ENCODE measurements around the gene GGT5.
"Not testable (repeated sequence)": the region's sequence is repeated elsewhere in the genome, so short reads cannot be mapped to it uniquely, and the experiment has no call there.

The GGT5 gene

GRCh38 chr22:24262185-24262749, 17.4 kb upstream of the GGT5 start:
- not testable (repeated sequence) for H3K4me3 ChIP-seq (ENCODE audit: low read depth, low read length)

DNA sequence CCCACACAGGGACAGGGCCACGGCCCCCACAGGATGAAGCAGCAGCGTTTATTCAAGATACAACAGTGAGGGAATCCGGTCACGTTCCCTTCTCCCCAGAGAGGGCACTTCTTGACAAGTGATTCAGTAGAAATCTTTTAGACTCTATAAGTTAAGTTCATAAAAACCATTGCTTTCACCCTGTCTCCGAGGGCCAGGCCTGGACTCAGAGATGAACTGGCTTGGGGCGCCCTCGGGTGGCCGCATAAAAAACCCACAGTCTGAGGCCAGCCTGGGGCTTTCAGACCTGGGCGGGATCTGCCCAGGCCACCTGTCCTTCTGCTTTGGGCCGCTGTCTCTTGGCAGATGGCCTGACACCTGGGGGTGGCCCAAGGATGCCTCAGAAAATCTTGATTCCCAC, 14.6 kb upstream of the GGT5 start:
- not testable (repeated sequence) for H3K4me3 ChIP-seq (ENCODE audit: low read depth, low read length)

GRCh38 chr22:24256736-24257135, 11.9 kb upstream of the GGT5 start:
- not testable (repeated sequence) for H3K4me3 ChIP-seq (ENCODE audit: low read depth, low read length)

DNA sequence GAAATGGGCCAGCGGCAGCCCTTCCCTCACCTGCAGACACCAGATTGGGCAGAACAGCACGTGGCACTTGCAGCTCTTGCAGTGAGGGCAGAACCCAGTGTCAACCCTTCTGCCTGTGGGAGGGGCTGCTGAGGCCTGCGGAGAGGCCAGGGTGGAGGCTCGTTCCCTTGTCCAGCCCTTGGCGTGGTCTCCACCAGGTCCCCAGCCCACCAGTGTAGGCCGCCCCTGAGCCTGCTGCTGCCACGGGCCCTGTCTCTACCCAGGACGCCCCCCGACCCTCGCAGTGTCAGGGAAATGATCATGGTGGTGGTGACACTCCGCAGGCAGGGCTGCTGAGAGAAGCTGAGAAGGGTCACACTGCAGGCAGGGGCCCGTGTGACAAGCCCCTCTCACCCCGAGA, 11.3 kb upstream of the GGT5 start:
- not testable (repeated sequence) for H3K4me3 ChIP-seq (ENCODE audit: low read depth, low read length)

GRCh38 chr22:24253126-24253525, 8.2 kb upstream of the GGT5 start:
- not testable (repeated sequence) for H3K4me3 ChIP-seq (ENCODE audit: low read depth, low read length)

GRCh38 chr22:24251286-24251685, 6.4 kb upstream of the GGT5 start:
- H3K4me3 ChIP-seq (ENCODE audit: low read depth, low read length) = not testable (repeated sequence)

DNA sequence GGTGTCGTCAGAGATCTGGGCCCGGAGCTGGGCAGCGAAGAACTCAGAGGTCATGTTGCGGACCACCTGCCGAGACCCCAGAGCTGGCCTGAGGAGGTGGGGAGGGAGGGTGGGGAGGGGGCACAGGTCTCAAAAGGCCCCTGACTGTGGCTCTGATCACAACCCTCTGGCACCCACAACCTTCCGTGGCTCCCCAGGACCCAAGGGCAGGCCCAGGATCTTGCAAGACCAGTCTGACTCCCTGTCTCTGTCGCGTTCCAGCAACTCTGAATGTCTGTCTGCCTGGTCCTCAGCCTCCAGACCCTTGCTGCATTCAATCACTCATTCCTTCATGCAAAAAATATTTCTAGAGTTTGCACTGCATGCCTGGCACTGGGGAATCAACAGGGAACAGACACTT, 4.5 kb upstream of the GGT5 start:
- H3K4me3 ChIP-seq (ENCODE audit: low read depth, low read length) = not testable (repeated sequence)

DNA sequence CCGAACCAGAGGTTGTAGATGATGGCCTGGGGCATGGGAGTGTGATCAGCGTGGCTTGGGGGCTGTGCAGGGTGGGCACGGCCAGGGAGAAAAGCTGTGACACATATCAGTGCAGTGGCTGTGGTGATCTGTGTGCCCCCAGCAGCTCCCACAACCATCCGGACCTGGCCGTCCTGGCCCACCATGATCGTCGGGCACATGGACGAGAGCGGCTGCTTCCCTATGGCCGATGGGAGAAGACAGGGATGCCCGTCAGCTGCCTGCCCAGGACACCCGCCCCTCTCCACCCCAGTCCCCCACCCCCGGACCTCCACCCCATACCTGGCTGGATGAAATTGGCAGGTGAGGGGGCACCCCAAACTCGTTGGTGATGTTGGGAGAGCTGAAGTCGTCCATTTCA, 3.7 kb upstream of the GGT5 start:
- not testable (repeated sequence) for H3K4me3 ChIP-seq (ENCODE audit: low read depth, low read length)

GRCh38 chr22:24247564-24248344, 2.9 kb upstream of the GGT5 start:
- H3K4me3 ChIP-seq (ENCODE audit: low read depth, low read length) = no peak overlapping the region

DNA sequence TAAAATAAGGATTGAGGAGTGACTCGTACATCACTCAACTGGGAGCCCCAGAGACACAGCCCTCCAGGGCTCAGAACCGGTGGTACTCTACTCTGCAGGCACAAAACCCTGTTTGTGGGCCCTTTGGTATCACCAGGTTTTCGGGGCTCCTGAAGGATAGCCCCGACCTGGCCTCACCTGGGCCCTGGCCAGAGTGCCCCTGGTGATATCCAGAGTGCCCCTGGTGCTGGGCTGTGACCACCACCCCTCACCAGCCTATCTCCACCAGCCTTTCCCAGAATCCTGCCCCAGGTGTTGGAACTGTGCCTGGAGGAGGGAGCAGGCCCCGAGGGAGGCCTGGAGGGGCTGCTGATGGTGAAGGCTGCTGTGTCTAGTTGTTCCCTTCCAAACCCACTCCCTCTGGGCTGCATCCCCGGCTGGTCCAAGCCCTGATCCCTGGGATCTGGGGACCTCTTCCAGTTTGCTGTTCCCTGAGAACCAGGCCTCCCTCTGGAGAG, 2.2 kb upstream of the GGT5 start:
- H3K4me3 ChIP-seq (ENCODE audit: low read depth, low read length) = no peak overlapping the region

- not testable (repeated sequence) for H3K4me3 ChIP-seq (ENCODE audit: low read depth, low read length)
Observed at GRCh38 chr22:24245584-24246561, 991 bp upstream of the GGT5 start.

DNA sequence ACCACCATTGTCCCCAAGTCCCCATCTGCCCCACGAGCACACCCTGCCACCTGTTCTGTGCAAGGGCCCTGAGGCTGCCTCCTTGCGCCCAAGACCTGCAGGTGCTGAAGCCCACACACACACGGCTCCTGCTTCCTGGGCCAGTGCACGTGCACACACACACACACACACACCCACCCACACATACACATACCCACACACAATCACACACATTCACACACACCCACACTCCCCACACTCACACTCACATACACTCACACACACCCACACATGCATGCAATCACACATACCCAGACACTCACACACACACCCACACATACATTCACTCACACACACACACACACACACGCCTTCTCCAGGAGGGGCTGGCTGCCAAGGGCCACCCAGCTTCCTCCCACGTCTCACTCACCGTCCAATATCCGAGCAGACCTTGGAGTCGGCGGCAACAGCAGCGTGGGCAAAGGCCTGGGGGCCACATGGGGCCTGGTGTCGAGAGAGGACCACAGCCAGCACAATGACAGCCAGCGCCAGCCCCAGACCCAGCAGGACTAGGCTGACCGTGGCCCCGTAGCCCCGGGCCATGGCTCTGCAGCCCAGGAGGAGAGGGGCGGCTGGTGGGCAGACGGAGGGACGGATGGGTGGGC, 616 bp downstream of the GGT5 start:
- H3K4me3 ChIP-seq (ENCODE audit: low read depth, low read length) = no peak overlapping the region

- H3K4me3 ChIP-seq (ENCODE audit: low read depth, low read length) = not testable (repeated sequence)
Observed at GRCh38 chr22:24243417-24243816, 1.5 kb downstream of the GGT5 start.

DNA sequence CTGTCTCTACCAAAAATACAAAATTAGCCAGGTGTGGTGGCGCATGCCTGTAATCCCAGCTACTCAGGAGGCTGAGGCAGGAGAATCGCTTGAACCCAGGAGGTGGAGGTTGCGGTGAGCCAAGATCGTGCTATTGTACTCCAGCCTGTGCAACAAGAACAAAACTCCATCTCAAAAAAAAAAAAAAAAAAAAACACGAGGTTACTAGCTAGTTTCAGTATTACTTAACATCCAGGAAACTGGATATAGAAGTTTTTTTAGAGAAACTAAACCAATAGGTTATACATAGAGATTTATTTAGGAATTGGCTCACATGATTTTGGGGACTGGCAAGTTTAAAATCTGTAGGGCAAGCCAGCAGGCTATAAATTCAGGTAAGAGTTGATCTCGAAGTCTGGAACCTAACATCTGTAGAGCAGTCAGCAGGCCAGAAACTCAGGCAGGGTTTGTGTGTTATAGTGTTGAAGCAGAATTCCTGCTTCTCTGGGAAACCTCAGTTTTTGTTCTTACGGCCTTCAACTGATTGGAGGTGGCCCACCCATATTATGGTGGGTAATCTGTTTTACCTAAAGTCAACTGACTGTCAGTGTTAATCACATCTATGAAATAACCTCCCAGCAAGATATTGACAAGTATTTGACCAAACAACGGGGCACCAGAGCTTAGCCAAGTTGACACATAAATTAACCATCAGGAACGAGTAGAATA, 3.7 kb downstream of the GGT5 start:
- not testable (repeated sequence) for H3K4me3 ChIP-seq (ENCODE audit: low read depth, low read length)

DNA sequence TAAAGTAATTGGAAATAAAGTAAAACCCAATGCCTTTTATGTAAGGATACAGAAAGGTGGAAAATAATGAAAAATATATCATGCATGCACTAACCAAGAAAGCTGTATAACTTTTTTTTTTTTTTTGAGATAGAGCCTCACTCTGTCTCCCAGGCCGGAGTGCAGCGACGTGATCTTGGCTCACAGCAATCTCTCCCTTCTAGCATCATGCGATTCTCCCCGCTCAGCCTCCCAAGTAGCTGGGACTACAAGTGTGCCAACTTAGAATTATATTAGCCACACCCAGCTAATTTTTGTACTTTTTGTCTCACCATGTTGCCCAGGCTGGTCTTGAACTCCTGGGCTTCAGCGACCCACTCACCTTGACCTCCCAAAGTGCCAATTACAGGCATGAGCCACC, 4.5 kb downstream of the GGT5 start:
- H3K4me3 ChIP-seq (ENCODE audit: low read depth, low read length) = no peak overlapping the region

DNA sequence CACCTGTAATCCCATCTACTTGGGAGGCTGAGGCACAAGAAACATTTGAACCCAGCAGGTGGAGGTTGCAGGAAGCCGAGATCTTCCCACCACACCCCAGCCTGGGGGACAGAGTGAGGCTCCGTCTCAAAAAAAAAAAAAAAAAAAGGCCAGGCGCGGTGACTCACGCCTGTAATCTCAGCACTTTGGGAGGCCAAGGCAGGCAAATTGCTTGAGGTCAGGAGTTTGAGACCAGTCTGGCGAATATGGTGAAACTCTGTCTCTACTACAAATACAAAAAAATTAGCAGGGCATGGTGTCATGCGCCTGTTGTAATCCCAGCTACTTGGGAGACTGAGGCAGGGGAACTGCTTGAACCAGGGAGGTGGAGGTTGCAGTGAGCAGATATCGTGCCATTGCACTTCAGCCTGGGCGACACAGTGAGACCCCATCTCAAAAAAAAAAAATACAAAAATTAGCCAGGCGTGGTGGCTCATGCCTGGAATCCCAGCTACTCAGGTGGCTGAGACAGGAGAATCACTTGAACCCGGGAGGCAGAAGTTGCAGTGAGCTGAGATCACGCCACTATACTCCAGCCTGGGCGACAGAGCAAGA, 6.7 kb downstream of the GGT5 start:
- not testable (repeated sequence) for H3K4me3 ChIP-seq (ENCODE audit: low read depth, low read length)

DNA sequence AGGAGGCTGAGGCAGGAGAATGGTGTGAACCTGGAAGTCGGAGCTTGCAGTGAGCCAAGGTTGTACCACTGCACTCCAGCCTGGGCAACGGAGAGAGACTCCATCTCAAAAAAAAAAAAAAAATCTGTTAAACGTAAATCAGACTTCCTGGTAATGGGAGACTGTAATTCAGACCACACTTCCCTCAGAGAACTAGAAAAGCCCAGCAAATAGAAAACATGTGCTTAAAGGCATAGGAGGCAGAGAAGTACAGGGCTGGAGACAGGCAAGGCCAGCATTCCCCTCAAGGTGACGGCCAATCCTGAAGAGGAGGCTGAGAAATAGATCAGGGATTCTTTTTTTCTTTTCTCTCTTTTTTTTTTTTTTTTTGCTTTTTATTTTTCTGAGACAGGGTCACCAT, 8.2 kb downstream of the GGT5 start:
- H3K4me3 ChIP-seq (ENCODE audit: low read depth, low read length) = no peak overlapping the region

DNA sequence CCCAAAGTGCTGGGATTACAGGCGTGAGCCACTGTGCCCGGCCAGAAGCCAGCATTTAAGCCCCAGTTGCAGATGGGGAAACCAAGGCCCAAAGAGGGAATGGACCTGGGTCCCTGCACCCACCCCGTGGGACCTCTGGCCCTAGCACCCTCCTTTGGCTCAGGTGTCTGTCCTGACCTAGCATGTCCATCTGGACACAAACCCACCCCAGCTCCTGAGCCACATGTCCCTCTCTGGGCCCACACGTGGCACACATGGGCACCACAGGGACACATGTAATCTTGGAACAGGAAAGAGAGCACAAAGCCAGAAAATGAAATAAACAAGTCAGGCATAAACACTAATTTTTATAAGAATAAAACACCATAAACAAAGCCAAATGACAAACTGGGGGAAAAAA, 9.6 kb downstream of the GGT5 start:
- no peak overlapping the region for H3K4me3 ChIP-seq (ENCODE audit: low read depth, low read length)

DNA sequence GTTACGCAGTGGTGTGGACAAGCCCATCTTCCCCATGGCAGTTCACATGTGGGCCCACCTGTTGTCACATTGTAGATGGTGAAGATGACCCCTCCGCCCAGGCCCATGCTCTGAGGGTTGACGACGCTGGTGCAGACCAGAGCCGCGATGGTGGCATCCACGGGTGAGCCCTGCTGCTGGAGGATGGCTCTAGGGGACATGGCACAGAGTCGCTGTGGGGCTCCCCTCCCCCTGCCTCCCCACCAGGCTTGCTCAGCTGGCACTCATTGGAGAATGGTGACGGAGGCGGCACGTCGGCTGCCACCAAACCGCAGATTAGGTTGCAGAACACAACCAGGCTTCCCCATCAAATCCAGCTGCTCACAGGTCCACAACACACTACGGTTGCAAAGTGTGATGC, 11.1 kb downstream of the GGT5 start:
- no peak overlapping the region for H3K4me3 ChIP-seq (ENCODE audit: low read depth, low read length)

DNA sequence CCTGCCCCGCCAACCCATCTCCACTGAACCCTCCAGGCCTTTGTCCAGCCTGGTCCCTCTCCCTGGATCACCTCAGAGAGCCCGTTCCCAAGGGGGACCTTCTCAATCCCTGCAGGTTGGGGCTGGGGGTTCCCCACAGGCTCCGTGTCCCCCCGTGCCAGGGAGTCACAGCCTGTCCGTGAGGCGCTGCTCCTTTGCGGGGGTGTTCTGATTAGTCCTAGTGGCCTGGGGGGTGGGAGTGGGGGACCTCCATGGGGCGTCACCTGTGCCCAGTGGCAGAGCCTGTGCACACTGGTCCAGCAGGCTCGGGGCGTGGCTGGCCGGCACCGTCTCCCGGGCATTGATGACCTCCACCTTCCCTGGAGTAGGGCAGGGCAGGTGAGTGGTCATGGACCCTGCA, 11.6 kb downstream of the GGT5 start:
- no peak overlapping the region for H3K4me3 ChIP-seq (ENCODE audit: low read depth, low read length)

Data from iPS-11a (cell line).